HG03025 (cell line): Measurements from ENCODE around the gene YKT6.

Experiments used
- ATAC-seq: cut with Tn5 transposase; IDR thresholded peaks from one replicate; pipeline ENCODE4 v1.9.1; 2021; ENCODE audit warnings: mild to moderate bottlenecking, moderate library complexity; ENCODE audit not compliant: unreplicated experiment, low FRiP score

YKT6 gene

GRCh38 chr7:44251881-44252280, 51.1 kb downstream of the YKT6 start:
- ATAC-seq = no peak

DNA sequence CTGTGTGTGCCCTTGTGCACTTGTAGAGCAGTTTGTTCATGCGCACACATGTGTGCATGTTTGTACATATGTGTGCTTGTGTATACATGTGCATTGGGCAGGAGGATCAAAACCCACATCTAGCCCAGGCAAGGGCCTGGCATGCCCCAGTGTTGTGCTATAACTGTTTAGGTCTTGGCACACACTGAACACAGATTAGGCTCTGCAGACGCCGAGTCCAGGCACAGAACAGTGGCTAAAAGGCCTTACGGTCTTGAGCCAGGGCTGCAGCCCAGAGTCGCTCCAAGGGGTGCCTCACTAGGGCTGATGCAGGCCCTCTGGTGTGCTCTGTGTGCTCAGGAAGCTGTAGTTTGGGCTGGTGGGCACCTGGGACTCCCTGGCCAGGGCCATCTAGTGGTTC, 55.7 kb downstream of the YKT6 start:
- no peak for ATAC-seq

- ATAC-seq = no peak
Measured at GRCh38 chr7:44257213-44257612, 56.4 kb downstream of the YKT6 start.

DNA sequence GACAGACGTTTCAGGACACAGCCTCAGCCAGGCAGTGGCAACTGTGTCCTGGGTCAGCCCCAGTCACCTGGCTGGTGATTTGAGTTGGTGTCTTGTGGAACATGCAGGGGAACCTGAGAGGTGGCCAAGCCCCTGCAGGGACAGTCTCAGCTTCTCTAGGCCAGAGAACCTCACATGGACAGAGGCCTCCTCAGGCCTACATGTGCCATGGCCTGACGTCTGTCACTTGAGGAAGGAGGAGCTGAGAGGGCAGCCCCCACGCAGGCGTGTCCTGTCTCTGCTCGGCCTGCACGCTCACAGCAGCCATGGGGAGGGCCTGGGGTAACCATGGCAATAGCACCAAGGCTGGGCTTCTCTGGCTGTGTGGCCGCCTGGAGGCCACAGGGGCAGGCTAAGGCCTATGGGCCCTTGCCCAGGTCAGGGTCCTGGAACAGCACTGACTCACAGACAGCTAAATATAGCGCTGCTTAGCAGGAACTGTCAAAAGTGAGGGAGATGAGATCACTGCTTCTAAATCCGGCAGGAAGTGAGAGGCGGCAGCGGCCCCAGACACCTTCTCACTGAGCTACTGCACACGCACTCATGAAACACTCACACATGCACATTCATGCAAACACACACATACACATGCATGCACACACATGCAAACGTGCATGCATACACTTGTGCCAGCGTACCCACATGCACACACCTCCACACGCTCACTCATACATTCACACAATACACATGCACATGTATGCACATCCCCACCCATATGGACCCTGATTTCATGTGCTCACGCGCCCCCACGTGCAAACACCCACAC, 57.0 kb downstream of the YKT6 start:
- ATAC-seq = peak; percentile 82

- ATAC-seq = no peak
Measured at GRCh38 chr7:44258423-44258760, 57.6 kb downstream of the YKT6 start.

- no peak for ATAC-seq
Measured at GRCh38 chr7:44258865-44259546, 58.2 kb downstream of the YKT6 start.

DNA sequence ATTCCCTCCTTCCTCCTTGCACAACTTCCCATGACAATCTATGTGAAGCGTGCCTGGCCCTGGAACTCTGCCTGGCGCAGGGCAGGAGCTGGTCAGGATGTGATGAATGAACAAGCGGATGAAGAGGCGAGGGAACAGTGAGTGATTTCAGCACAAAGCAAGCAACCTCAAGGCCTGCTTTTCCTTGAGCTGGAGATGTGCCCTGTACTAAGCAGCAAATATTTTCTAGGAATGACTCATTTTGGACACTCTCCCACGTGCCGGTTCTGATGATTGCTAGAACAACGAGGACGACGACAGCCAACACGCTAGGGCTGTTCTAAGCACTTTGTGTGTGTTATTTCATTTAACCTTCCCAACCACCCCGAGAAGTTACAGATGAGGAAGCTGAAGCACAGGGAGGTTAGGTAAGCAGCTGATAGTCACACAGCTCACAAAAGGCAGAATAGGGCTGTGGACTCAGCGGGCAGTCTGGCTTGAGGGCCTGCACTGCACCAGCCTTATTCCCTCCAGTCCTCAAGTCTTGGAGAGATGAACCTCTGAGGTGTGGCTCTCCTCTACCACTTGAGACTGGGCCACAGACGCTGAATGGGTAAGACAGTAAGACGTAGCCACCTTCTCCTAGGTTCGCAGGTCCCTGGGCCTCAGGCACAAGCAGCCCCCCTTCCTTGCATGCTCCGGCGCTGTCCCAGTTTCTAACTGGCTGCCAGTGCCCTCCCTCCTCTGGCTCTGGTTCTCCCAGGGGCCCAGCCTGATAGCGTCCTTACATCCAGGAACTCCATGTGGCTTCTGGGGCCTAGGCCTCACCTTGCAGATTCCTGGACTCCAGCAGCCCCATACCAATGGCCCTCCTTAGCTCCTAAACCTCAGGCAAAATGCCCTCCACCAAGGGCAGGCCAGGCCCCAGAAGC, 59.0 kb downstream of the YKT6 start:
- ATAC-seq = no peak

GRCh38 chr7:44261240-44261639, 60.5 kb downstream of the YKT6 start:
- ATAC-seq = no peak

DNA sequence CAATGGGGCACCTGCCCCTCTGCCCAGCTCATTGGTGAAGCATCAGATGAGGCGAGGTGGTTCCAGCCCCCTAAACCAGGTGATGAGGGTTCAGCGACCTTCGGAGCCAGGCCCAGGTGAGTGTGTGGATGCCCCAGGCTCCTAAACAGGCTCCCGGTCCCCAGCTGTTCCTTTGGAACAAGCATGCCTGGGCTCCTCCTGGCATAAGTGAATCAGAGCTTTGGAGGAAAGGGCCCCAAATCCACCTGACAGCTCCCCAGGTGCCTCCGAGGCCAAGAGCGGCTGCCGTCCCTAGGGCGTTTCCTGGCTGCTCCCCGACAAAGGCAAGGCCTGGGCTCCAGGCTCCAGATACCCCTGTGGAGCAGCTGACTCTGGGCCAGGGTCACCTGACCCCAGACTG, 61.3 kb downstream of the YKT6 start:
- ATAC-seq = no peak

DNA sequence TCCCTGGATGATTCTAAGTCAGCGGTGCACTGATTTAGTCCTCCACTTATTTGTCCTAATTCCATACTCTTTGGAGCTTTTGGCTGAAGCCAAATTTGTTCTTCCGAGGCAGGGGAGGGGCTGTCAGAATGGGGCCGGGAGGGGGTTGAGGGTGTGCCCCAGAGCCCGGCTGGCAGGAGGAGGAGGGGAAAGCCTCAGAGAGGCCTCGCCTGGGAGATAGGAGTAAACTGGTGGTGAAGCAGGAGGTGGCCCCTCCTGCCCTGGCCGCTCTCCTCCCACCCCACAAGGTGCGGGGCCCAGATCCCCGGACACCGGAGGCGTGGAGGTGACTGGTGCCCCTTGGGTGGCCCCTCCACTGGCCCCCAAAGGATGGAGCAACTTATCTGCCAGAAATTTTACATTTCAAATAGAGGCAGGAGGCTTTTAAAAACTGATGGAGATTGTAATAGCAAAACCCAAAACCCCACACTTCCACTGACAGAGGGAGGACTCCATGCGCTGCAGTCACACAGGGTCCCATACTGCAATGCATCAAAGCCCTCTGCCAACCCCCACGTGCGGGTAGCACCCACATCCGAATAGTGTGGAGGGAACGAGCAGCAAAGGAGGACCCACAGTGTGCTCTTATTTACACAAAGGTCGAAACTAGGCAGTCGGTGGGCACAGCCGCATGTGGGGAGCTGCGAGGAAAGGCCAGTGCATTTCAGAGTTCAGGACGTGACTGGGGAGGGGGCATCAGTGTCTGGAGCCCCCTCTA, 62.7 kb downstream of the YKT6 start:
- no peak for ATAC-seq
